22Rv1 (cell line): ENCODE data around the gene ADGRE2.
"Not testable (repeated sequence)": the region's sequence is repeated elsewhere in the genome, so short reads cannot be mapped to it uniquely, and the experiment has no call there.

Experiments used
- ZFX ChIP-seq: fragments of 450-650 bp; IDR thresholded peaks from 2 replicates; pipeline ENCODE4 v1.6.1; 2017; ENCODE audit warnings: antibody characterized with exemption, borderline replicate concordance
- TF ChIP-seq, protein P1 (sequence below): fragments of 450-650 bp; IDR thresholded peaks from 2 replicates; pipeline ENCODE4 v1.5.1; 2017; ENCODE audit warnings: mild to moderate bottlenecking

DNA sequence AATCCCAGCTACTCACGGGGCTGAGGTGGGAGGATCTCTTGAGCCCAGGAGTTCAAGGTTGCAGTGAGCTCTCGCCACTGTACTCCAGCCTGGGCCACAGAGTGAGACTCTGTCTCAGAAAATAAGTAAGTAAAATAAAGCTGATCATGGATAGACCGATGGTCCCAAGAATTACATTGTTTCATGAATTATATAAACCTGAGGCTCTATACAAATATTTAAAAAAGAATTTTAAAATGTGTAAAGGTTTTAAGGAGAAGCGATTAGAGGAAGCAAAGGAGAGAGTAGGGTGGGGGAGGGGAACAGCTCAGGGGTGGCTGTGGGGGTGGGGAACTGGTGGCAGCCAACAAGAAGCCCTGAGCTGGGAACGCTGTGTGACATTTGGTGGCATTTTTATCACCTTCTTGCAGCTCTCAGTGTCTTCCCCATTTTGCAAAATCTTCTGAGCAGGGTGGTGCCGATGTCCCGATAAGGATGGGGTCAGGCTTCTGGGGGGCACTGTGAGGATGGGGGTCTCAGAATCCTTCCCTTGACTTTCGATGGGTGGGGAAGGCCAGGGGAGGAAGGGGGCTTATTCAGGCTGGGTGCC lies 5.1 kb upstream of the ADGRE2 start:
- TF ChIP-seq, protein P1, sequence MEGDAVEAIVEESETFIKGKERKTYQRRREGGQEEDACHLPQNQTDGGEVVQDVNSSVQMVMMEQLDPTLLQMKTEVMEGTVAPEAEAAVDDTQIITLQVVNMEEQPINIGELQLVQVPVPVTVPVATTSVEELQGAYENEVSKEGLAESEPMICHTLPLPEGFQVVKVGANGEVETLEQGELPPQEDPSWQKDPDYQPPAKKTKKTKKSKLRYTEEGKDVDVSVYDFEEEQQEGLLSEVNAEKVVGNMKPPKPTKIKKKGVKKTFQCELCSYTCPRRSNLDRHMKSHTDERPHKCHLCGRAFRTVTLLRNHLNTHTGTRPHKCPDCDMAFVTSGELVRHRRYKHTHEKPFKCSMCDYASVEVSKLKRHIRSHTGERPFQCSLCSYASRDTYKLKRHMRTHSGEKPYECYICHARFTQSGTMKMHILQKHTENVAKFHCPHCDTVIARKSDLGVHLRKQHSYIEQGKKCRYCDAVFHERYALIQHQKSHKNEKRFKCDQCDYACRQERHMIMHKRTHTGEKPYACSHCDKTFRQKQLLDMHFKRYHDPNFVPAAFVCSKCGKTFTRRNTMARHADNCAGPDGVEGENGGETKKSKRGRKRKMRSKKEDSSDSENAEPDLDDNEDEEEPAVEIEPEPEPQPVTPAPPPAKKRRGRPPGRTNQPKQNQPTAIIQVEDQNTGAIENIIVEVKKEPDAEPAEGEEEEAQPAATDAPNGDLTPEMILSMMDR = not testable (repeated sequence)
- TF ChIP-seq ZFX = not testable (repeated sequence)
